Endothelial cell of umbilical vein (primary cell): ENCODE measurements around the gene ALG6. TPM values are rescaled to one million over a fixed set of nuclear protein-coding genes. Genes with fewer than 3 reads are reported as not detected.

Experiments used
- BruUV-seq: library from RNA; stranded (reverse); fragments of 400-500 nt; replicated peaks from 2 replicates; lab custom pipeline; 2021; lab: Mats Ljungman, UMichigan
- CTCF ChIA-PET: fragments of 300-600, 350-600 bp; sonication (Branson Sonifier 250); formaldehyde crosslinking; loops from one replicate; lab custom pipeline; 2021; ENCODE audit warnings: antibody characterized with exemption, inconsistent platforms; lab: Charles Lee
- POLR2A ChIA-PET: fragments of 300-600, 350-600 bp; sonication (Branson Sonifier 250); formaldehyde crosslinking; loops from one replicate; lab custom pipeline; 2021; ENCODE audit warnings: antibody characterized with exemption, inconsistent platforms; lab: Charles Lee
- DNase-seq: peaks from one replicate; pipeline ENCODE4 v3.0.0-alpha.2; 2011; ENCODE audit warnings: low read depth, low spot score
- FAIRE-seq: peaks from 2 replicates; lab custom pipeline; 2011; peaks lifted over from hg19 to GRCh38; lab: Jason Lieb, UNC
- H2AFZ ChIP-seq: 2 replicates; pipeline ENCODE4 v1.6.0; 2012; ENCODE audit warnings: low read depth, low read length, control low read depth, inconsistent platforms
- H3K27ac ChIP-seq: 2 replicates; pipeline ENCODE4 v1.5.1; 2011; ENCODE audit warnings: low read depth, mild to moderate bottlenecking, control low read depth, low read length, moderate library complexity; ENCODE audit not compliant: insufficient read depth
- H3K27me3 ChIP-seq, 2 experiments: 2 replicates each; pipeline versions ENCODE4 v1.6.0 to v1.6.1; 2011; ENCODE audit warnings: low read length in 2 of 2, mixed read lengths in 1 of 2; ENCODE audit not compliant: control insufficient read depth in 2 of 2, insufficient read depth in 2 of 2
- H3K36me3 ChIP-seq, 2 experiments: 2 replicates in 1 of 2; 3 replicates in 1 of 2; pipeline ENCODE4 v1.5.1; 2011; ENCODE audit warnings: low read length in 2 of 2, mild to moderate bottlenecking in 1 of 2, moderate library complexity in 1 of 2; ENCODE audit not compliant: control insufficient read depth in 2 of 2, insufficient read depth in 2 of 2; ENCODE audit errors: extremely low read depth in 1 of 2
- H3K4me1 ChIP-seq: 3 replicates; pipeline ENCODE4 v1.5.1; 2011; ENCODE audit warnings: mild to moderate bottlenecking, low read length; ENCODE audit not compliant: control insufficient read depth, insufficient read depth; ENCODE audit errors: extremely low read depth
- H3K4me2 ChIP-seq: 2 replicates; pipeline ENCODE4 v1.6.1; 2011; ENCODE audit warnings: low read length, control low read depth, mixed read lengths; ENCODE audit not compliant: insufficient read depth
- H3K4me3 ChIP-seq, 3 experiments: fragments of 200-600 bp in 1 of 3; sonication (generic), shearing (Covaris generic) in 1 of 3; replicated peaks in 1 of 3; 2 replicates each; pipeline ENCODE4 v1.5.1; 2011 to 2016; ENCODE audit warnings: control low read depth in 3 of 3, low read length in 3 of 3, mild to moderate bottlenecking in 2 of 3, inconsistent platforms in 1 of 3, low read depth in 1 of 3, moderate library complexity in 1 of 3; ENCODE audit not compliant: insufficient read depth in 1 of 3
- H3K79me2 ChIP-seq: 2 replicates; pipeline ENCODE4 v1.6.0; 2012; ENCODE audit warnings: low read length, inconsistent platforms; ENCODE audit not compliant: control insufficient read depth, insufficient read depth
- H3K9ac ChIP-seq: replicated peaks from 2 replicates; pipeline ENCODE3; 2011; ENCODE audit warnings: low read length, control low read depth; ENCODE audit not compliant: insufficient read depth; ENCODE audit errors: extremely low read depth
- H3K9me1 ChIP-seq: replicated peaks from 3 replicates; pipeline ENCODE4 v1.6.0; 2011; ENCODE audit warnings: mild to moderate bottlenecking, low read length; ENCODE audit not compliant: control insufficient read depth, insufficient read depth; ENCODE audit errors: extremely low read depth
- H3K9me3 ChIP-seq: replicated peaks from 2 replicates; pipeline ENCODE4 v1.5.1; 2012; ENCODE audit warnings: low read length, inconsistent platforms; ENCODE audit not compliant: control insufficient read depth, insufficient read depth
- H4K20me1 ChIP-seq: replicated peaks from 2 replicates; pipeline ENCODE3; 2011; ENCODE audit warnings: mild to moderate bottlenecking, low read length; ENCODE audit not compliant: control insufficient read depth, insufficient read depth; ENCODE audit errors: extremely low read depth
- EZH2 ChIP-seq: IDR thresholded peaks from 2 replicates; pipeline ENCODE4 v1.6.1; 2012; ENCODE audit warnings: borderline replicate concordance, low read depth, mild to moderate bottlenecking, moderate library complexity, low read length, inconsistent platforms; ENCODE audit not compliant: severe bottlenecking
- FOS ChIP-seq: IDR thresholded peaks from 2 replicates; pipeline ENCODE4 v1.6.1; 2011; ENCODE audit warnings: mild to moderate bottlenecking, low read length, moderate library complexity, borderline replicate concordance; ENCODE audit not compliant: insufficient read depth
- GATA2 ChIP-seq: IDR thresholded peaks from 2 replicates; pipeline ENCODE4 v1.7.0; 2011; ENCODE audit warnings: low read depth, mild to moderate bottlenecking, moderate library complexity, mixed read lengths, low read length; ENCODE audit not compliant: insufficient read length, insufficient read depth
- JUN ChIP-seq: IDR thresholded peaks from 2 replicates; pipeline ENCODE4 v1.6.1; 2011; ENCODE audit warnings: borderline replicate concordance, low read depth; ENCODE audit not compliant: insufficient read length, insufficient read depth
- MYC ChIP-seq: IDR thresholded peaks from one replicate; pipeline ENCODE4 v1.6.1; 2011; ENCODE audit warnings: mild to moderate bottlenecking, low read depth, low read length
- POLR2A ChIP-seq: IDR thresholded peaks from 2 replicates; pipeline ENCODE4 v1.6.1; 2012; ENCODE audit warnings: low read depth, mild to moderate bottlenecking, control low read depth, low read length
- POLR2AphosphoS5 ChIP-seq: IDR thresholded peaks from 2 replicates; pipeline ENCODE4 v1.6.1; 2012; ENCODE audit warnings: low read depth, mild to moderate bottlenecking, control low read depth, low read length, moderate library complexity; ENCODE audit not compliant: insufficient read depth
- dilution Hi-C: fragments of 300-500 bp; cut with MboI; formaldehyde crosslinking; loops from one replicate; pipeline ENCODE4 v1.15.0; 2019; ENCODE audit warnings: low sequenced_read_pairs; ENCODE audit not compliant: extremely low pct_ligation_motif_present
- intact Hi-C: fragments of 100-400 bp; cut with micrococcal nuclease; formaldehyde crosslinking; loops from one replicate; pipeline ENCODE4 v1.10.0; 2022
- polyA plus RNA-seq, 4 experiments: library from polyadenylated mRNA; depleted of rRNA in 3 of 4; stranded (reverse) in 3 of 4; unstranded in 1 of 4; fragments of >200 nt; gene quantifications; 2 replicates each; pipeline versions ENCODE4 v1.2.1 to v1.2.3, GENCODE V29; 2011 to 2012; ENCODE audit warnings: missing spikeins in 1 of 4
- total RNA-seq: library from RNA; stranded (reverse); gene quantifications from 2 replicates; pipeline ENCODE4 v1.2.3, GENCODE V29; 2021
- TF ChIP-seq, protein P1 (sequence below): IDR thresholded peaks from 2 replicates; pipeline ENCODE4 v1.6.1; 2011; ENCODE audit not compliant: insufficient read depth, insufficient read length
- TF ChIP-seq, protein P2 (sequence below), 2 donors: IDR thresholded peaks; 1 replicate in 1 of 2; 2 replicates in 1 of 2; pipeline ENCODE4 v1.5.1; 2011; ENCODE audit warnings: low read length in 2 of 2, mild to moderate bottlenecking in 2 of 2, moderate library complexity in 2 of 2, control low read depth in 1 of 2, inconsistent platforms in 1 of 2, low read depth in 1 of 2; ENCODE audit not compliant: insufficient read depth in 1 of 2; ENCODE audit errors: extremely low read depth in 1 of 2

ALG6 gene
- total and polyA plus RNA-seq, 2 donors (not counting 3 experiments of a cell fraction or from before 2014, with no cell fraction given), result 14.4 to 17.3 TPM

DNA sequence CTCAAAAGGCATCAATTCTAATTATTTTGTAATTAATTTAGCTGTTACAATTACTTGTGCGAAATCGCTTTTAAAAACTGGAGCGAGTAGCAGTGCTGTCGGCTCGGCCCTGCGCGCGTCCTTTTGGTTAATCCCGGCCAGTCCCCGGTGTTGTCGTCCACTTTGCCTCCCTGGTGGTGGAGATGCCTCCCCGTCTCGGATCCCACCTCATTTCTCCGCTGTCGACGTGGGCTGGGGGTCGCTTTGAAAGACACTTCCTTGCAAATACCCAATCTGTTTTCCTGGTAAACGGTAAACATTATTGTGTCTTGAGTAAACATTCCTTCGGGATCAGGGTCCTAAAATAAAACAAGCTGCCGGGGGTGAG lies 41.3 kb upstream of the ALG6 start:
- Histone ChIP-seq H3K4me3 (no peak overlapping the region), H3K4me2 (no peak overlapping the region), H2AFZ (no peak overlapping the region), H3K9me3 (no peaks in the 10 kb centered on the region), H3K36me3 (no peaks in the 10 kb centered on the region), H3K79me2 (no peaks in the 10 kb centered on the region), H3K27me3 (peaks cover 77 to 100% of the 10 kb centered on the region in 2 experiments), H3K9me1 (no peaks in the 10 kb centered on the region), H3K9ac (no peak overlapping the region), H4K20me1 (peaks cover 9% of the 10 kb centered on the region), H3K4me1 (no peaks in the 10 kb centered on the region), H3K27ac (no peak overlapping the region)
- FAIRE-seq, result no peak
- TF ChIP-seq JUN (no peak), GATA2 (no peak), EZH2 (no peak), POLR2AphosphoS5 (no peak), MYC (no peak), FOS (no peak), POLR2A (no peak)
- TF ChIP-seq, protein P1, sequence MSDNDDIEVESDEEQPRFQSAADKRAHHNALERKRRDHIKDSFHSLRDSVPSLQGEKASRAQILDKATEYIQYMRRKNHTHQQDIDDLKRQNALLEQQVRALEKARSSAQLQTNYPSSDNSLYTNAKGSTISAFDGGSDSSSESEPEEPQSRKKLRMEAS, result no peak
- TF ChIP-seq, protein P2, sequence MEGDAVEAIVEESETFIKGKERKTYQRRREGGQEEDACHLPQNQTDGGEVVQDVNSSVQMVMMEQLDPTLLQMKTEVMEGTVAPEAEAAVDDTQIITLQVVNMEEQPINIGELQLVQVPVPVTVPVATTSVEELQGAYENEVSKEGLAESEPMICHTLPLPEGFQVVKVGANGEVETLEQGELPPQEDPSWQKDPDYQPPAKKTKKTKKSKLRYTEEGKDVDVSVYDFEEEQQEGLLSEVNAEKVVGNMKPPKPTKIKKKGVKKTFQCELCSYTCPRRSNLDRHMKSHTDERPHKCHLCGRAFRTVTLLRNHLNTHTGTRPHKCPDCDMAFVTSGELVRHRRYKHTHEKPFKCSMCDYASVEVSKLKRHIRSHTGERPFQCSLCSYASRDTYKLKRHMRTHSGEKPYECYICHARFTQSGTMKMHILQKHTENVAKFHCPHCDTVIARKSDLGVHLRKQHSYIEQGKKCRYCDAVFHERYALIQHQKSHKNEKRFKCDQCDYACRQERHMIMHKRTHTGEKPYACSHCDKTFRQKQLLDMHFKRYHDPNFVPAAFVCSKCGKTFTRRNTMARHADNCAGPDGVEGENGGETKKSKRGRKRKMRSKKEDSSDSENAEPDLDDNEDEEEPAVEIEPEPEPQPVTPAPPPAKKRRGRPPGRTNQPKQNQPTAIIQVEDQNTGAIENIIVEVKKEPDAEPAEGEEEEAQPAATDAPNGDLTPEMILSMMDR (IDR thresholded peaks at IDR 0.05; ENCODE audit: extremely low read depth in 1 of 2, insufficient read depth in 1 of 2, low read depth in 1 of 2, low read length in 2 of 2), result no peak
- CTCF ChIA-PET, result interaction anchor here (1.1 to 3.0 kb wide), 4 partner anchors 10 to 212 kb away, joined by 5 to 43 read pairs (median 12); no protein-coding TSS in a partner anchor
- POLR2A ChIA-PET, result no interaction called here
- no TSS peak for BruUV-seq
- DNase-seq, result no peak
- dilution Hi-C loops, result no loop called here
- intact Hi-C loops, result loop anchor here (2.0 kb wide), 1 partner anchor 197 kb away; the partner anchor contains the start of genes EFCAB7 and ITGB3BP
